Testis (tissue), 2 donors: ENCODE measurements around the gene MAGI1.

ENCODE experiments used
- CTCF ChIP-seq, 3 experiments: fragments of 450-650 bp in 2 of 3; fragments of 200-600 bp in 1 of 3; sonication (generic) in 1 of 3; IDR thresholded peaks; one replicate each; pipeline ENCODE4 v1.5.1; 2016 to 2019; ENCODE audit warnings: antibody characterized with exemption in 3 of 3, mild to moderate bottlenecking in 2 of 3, moderate library complexity in 1 of 3
- POLR2A ChIP-seq: fragments of 450-650 bp; IDR thresholded peaks from one replicate; pipeline ENCODE4 v1.6.1; 2017; ENCODE audit warnings: antibody characterized with exemption, mild to moderate bottlenecking, moderate library complexity

- no peak for TF ChIP-seq CTCF (IDR thresholded peaks at IDR 0.05)
- TF ChIP-seq POLR2A: no peak
Observed at GRCh38 chr3:65968996-65969395, 69.7 kb downstream of the MAGI1 start.
